ENCODE results near the gene FAIM2.

Gene FAIM2

GRCh38 chr12:49899921-49900320 lies 3.8 kb downstream of the FAIM2 start:
- in situ Hi-C loops (cut with MboI; ENCODE audit: low sequenced_read_pairs), result no loop called here

- in situ Hi-C loops (cut with MboI; ENCODE audit: low sequenced_read_pairs), result no loop called here
Measured at GRCh38 chr12:49899286-49899843, 4.3 kb downstream of the FAIM2 start.

GRCh38 chr12:49897276-49897675 lies 6.4 kb downstream of the FAIM2 start:
- in situ Hi-C loops (cut with MboI; ENCODE audit: low sequenced_read_pairs), result no loop called here

GRCh38 chr12:49895773-49896172 lies 7.9 kb downstream of the FAIM2 start:
- in situ Hi-C loops (cut with MboI; ENCODE audit: low sequenced_read_pairs), result no loop called here

- in situ Hi-C loops (cut with MboI; ENCODE audit: low sequenced_read_pairs), result no loop called here
Measured at GRCh38 chr12:49894751-49895148, 8.9 kb downstream of the FAIM2 start.

GRCh38 chr12:49893753-49894750 lies 9.6 kb downstream of the FAIM2 start:
- in situ Hi-C loops (cut with MboI; ENCODE audit: low sequenced_read_pairs), result no loop called here

- in situ Hi-C loops (cut with MboI; ENCODE audit: low sequenced_read_pairs), result no loop called here
Measured at GRCh38 chr12:49892732-49893317, 10.9 kb downstream of the FAIM2 start.

GRCh38 chr12:49892084-49892731 lies 11.5 kb downstream of the FAIM2 start:
- in situ Hi-C loops (cut with MboI; ENCODE audit: low sequenced_read_pairs), result no loop called here

- in situ Hi-C loops (cut with MboI; ENCODE audit: low sequenced_read_pairs), result no loop called here
Measured at GRCh38 chr12:49891476-49891875, 12.2 kb downstream of the FAIM2 start.

- in situ Hi-C loops (cut with MboI; ENCODE audit: low sequenced_read_pairs), result no loop called here
Measured at GRCh38 chr12:49891012-49891411, 12.7 kb downstream of the FAIM2 start.

- in situ Hi-C loops (cut with MboI; ENCODE audit: low sequenced_read_pairs), result no loop called here
Measured at GRCh38 chr12:49890096-49890461, 13.6 kb downstream of the FAIM2 start.

- in situ Hi-C loops (cut with MboI; ENCODE audit: low sequenced_read_pairs), result no loop called here
Measured at GRCh38 chr12:49889361-49890095, 14.2 kb downstream of the FAIM2 start.

GRCh38 chr12:49888461-49889151 lies 15.1 kb downstream of the FAIM2 start:
- in situ Hi-C loops (cut with MboI; ENCODE audit: low sequenced_read_pairs), result no loop called here

GRCh38 chr12:49887536-49888401 lies 15.9 kb downstream of the FAIM2 start:
- in situ Hi-C loops (cut with MboI; ENCODE audit: low sequenced_read_pairs), result no loop called here

GRCh38 chr12:49887091-49887490 lies 16.6 kb downstream of the FAIM2 start:
- in situ Hi-C loops (cut with MboI; ENCODE audit: low sequenced_read_pairs), result no loop called here

- in situ Hi-C loops (cut with MboI; ENCODE audit: low sequenced_read_pairs), result no loop called here
Measured at GRCh38 chr12:49885663-49886461, 17.8 kb downstream of the FAIM2 start.

- in situ Hi-C loops (cut with MboI; ENCODE audit: low sequenced_read_pairs), result no loop called here
Measured at GRCh38 chr12:49885118-49885517, 18.6 kb downstream of the FAIM2 start.

- in situ Hi-C loops (cut with MboI; ENCODE audit: low sequenced_read_pairs), result no loop called here
Measured at GRCh38 chr12:49882851-49883464, 20.7 kb downstream of the FAIM2 start.

All from HL-60/S4 treated with phorbol 12-myristate 13-acetate at 8.2 ng/mL for 4 days and 3 days (cell line).